GM21381 (cell line): ENCODE data around the gene CREB5.

Source experiments
- ATAC-seq: cut with Tn5 transposase; IDR thresholded peaks from one replicate; pipeline ENCODE4 v1.9.1; 2021; ENCODE audit warnings: mild to moderate bottlenecking, moderate library complexity; ENCODE audit not compliant: unreplicated experiment

CREB5 gene

DNA sequence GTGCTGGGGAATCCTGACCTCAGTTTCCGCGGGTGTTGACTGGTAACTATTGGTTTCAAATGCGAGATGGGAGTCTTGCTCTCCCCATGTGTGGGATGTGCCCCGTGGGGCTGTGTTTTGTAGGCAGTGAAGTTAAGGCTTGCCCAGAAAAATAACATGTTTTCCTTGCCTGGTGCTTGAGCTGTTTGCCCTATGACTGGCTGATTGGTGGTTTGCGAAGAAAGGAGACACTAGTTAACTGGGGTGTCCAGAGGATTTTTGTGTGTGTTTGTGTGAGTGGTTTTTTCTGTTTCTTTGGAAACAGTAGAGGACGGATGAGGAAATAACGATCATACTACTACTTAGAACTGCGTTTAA is 61.9 kb downstream of the CREB5 start:
- no peak for ATAC-seq

DNA sequence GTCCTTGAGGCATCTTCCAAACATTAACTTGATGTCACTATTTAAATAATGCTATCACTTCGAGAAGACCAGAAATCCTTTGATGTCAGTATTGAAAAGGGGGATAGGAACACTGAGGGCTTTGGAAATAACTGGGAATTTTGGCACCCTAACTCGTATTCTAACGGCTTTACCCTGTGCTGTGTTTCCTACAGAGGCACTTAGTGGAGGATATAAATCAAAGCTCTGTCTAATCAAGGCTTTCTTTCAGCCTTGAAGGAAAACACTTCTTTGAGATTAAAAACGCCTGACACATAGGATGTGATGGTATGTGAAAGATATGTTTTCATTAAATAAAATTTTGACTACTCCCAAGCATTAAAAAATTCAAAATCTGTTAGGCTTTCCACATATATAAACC is 62.3 kb downstream of the CREB5 start:
- no peak for ATAC-seq

DNA sequence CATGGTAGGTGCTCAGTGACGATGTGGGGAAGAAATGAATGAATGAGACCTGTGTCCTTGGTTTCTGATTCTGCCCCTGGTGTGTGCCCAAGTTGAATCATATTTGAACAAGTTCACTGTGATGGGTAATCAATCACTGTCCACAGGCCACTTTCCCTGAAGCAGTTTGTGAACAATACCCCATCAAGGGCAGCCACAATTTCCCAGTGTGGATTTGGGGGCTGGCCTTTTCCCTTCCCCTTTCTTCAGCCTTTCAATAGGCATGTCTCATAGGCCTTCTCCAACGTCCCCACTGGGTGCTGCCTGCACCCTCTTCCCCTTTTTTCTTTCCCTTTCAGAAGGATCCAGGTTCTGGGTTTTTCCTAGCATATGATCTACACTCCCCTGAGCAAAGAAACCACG is 64.7 kb downstream of the CREB5 start:
- no peak for ATAC-seq

DNA sequence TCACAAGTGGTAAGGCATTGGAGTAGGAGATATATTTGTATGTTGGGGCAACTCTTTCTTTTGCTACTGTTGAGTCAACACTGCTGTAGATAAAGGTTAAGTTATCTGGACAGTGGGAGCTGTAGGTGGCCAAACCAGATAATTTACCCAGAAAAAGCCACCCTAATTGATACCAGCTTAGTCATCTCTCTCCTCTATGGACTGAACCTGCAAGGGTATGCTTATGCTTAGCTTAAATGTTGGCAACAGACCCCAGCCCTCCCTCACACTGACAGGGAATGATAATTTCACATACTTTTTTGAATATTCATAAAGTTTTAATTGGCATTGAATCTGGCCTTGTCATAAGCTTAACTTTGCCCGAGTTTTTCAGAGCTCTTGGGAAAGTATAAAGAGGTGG is 66.3 kb downstream of the CREB5 start:
- ATAC-seq = no peak

DNA sequence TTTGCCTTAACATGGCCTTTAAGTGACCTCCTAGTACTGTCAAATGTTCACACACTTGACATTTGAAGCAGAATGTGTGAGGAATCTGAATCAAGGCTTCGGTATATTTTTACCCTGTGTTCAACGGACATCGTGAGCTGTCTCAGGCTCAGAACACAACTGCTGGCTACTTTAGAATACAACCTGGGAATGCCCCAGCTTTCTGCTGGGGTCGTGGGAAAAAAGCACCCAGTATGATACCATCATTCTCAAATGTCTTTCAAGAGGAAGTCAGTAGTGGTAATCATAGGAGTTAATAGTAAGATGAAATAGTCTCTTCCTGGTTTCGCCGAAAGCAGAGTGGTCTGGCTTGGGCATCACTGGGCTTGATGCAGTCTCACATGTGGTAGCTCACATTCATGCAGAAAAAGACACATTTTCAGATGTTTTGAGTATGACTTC is 67.2 kb downstream of the CREB5 start:
- ATAC-seq = peak; percentile 77

DNA sequence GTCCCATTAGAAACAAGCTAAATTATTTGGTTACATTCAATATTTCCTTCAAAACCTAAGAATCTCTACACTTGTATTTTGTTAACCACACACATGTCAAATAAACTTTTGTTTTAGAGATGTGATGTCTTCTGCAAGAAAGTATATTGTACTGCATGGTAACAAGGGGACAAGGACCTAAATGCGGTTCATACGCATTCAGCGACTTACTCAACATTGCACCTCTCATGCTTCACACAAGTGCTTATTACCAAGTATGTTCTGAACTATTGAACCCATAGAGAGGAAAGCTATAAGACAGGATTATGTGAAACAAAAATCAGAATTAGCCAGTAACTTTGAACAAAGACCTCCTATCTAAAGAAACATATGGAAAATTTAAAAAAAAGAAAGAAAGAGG is 68.3 kb downstream of the CREB5 start:
- ATAC-seq = no peak

DNA sequence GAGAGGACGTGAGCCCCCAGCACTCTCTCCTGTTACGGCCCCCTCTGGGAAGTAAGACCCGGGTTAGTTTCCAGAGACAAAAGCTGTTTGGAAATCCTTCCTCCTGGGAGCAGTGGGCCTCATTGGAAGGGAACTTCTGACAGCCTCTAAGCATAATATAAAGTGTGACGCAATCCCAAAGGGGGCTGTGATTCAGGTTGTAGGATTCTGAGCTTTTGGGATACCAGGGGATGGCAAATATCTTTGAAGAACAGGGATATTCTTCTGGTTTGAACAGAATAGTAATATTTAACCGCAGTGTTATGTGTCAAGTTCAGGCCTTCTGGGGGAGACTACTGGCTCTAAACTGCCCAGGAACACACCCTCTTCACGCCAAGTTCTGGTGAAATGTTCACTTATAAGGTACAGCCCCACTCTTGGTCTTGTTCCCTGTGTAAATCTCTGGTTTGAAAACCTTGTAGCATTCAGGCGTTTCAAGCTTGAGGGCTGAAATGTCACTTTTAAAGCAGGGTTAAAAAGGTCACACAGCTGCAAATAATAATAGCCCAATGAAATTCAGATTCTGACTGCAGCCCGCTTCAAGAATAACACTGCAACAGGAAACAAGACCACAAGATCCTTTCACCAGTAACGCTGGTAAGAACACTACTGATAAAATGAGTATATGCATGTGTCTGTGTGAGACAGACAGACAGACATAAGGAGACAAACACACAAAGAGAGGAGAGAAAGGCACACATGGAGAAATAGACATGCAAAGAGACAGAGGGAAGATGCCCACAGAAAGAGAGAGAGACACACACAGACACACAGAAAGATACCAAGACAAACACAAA is 69.0 kb downstream of the CREB5 start:
- peak; percentile 64 for ATAC-seq

DNA sequence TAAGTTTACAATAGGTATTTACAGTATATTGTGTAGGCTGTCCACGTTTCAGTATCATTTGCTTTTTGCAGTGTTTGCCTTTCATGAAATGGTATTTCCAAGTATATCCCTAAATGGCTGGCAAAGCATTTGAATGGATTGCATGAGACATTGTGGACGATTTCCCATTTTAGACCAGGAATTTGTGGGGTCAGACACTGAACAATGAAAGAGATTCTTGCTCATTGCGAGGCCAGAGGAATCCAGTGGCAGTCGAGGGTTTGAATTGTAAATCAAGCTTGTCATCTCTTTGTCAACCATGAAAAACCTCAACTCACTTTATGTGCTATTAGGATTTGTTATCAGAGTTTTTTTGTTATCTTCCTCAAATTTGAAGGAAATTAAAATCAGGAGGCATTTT is 70.8 kb downstream of the CREB5 start:
- no peak for ATAC-seq

DNA sequence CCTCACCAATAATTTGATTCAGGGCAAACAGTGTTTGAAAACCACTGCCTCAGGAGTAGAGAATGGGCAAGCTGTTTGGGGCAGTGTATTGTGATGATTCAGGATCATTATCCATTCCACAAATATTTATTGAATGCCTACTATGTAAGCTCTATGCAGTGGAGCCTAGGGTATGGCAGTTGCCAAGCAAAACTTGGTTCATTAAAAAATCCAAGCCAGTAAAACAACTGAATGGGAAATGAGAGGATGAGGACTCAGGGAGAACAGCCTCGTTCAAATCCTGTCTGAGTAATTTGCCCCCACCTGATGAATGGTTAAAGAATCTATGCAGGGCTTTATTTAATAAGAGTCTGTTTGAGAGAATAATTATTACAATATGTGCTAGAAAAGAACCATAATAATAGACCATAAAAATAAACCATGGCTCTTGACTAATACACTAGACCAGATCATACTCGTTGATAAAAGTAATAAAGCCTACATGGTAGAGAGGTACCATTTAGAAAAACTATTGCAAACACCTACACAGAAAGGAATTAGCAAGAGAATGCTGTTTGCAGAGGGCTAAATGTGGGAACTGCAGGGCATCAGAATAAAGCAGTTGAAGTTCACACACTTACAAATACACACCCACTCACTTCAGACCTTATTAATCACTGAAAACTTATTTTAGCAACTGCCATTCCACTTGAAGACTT is 71.7 kb downstream of the CREB5 start:
- ATAC-seq = no peak

DNA sequence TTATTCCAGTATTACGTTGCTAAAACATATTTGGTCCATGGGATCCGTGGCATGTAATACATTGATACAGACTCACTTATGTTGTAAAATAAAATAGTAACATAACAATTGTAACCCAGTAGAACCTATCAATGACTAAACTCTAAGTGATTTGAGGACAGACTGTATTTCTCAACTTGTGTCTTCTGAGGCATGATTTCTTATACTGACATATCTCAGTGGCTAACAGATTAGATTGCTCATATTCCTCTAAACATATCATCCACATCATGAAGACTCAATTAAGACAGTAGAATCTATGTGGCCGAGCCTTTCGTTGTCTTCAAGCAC is 72.3 kb downstream of the CREB5 start:
- ATAC-seq = no peak

DNA sequence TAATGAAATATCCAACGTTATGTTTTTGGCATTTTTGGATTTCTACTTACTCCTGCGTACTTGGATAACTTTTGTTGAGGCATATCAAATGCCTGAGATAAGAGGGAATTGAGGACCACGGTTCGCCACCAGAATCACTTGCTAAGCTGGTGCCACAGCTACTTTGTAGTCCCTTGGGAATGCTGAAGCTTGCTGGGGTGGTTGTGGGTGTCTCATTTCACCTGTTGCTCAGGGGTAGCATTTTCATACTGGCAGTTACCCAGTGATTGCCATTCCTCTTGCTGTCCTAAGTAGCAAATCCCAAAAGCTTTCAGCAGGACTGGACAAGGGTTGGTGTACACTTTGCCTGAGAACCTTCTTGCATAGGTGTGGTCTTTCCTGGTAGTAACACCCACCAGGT is 75.2 kb downstream of the CREB5 start:
- no peak for ATAC-seq

DNA sequence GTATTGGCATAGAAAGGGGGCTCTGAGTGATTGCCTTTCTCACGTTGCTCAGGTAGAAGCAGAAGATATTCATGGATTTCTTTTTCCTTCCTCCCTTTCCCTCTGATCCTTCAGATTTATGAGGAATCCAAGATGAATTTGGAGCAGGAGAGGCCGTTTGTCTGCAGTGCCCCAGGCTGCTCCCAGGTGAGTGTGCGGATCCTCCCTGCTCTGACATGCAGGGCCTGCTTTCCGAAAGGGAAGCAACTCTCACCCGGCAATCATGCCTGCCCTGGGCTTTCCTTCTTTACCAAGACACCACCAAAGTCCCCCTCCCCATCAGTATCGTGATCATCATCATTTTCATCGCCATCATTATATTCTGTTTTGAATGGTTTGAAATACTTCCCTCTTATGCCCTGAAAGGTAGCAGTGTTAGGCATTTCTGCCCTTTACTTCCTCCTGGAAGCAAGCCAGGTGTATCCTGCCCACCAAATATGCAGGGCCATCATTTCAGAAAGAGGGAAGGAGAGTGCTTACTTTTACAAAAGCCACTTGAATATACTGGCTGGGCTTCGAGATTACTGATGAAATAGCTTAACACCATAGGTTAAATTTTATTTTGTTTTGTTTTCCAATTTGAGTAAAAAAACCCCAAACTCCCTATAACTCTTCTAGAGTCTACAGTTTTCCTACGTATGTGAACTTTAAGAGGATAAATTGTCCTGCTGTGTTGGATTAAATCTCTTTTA is 75.9 kb downstream of the CREB5 start:
- ATAC-seq = no peak

DNA sequence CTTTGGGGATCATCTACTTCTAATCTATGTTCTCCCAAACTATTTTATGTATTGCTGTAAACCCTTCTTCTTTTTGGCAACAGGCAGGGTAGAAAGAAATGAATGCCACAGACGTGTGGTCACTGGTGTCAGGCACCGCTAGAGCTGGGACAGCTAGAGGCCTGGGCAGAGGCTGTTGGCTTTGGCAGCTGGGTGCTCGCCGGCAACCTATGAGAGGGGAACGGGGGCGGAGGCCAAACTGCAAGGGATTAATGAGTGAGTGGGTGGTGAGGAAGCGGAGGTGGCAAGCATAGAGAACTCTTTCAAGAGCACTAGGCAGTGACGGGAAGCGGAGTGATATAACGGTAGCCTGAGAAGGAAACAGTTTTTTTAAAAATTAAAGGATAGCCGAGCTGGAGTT is 78.5 kb downstream of the CREB5 start:
- no peak for ATAC-seq

DNA sequence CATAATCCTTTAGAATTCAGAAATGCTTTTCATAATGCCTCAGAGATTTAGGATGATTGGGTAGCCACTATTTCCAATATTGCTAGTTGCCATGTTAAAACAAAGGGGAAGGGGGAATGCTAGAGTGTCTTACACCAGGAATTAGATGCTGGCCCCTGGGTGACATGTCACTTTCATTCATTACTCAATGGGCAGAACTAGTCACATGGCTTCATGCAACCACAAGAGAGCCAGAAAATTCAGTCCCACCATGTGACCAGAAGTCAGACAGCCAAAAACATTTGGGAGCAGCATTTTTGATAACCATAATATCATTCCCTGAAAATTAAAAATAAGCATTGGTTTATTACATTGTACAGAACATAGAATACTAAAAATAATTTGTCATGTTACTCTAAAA is 81.2 kb downstream of the CREB5 start:
- ATAC-seq = no peak

DNA sequence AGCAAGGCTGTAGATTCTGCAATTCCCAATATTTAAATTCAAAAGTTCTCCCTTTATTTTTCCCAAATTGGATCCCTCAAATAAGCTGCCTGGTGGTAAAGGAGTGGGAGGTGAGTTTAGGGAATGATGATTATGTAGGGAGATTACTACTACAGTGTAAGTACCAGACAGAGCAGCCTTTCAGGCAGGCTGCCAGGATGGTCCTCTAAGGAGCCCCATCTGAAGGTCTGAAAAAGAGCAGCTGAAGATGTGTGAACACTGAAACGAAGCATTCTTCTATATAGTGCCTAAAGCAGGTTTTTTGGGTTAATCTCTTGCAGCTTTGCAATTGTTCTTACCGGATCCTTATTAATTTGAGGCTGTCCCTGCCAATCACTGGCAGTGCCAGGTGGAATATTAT is 84.7 kb downstream of the CREB5 start:
- ATAC-seq = no peak

DNA sequence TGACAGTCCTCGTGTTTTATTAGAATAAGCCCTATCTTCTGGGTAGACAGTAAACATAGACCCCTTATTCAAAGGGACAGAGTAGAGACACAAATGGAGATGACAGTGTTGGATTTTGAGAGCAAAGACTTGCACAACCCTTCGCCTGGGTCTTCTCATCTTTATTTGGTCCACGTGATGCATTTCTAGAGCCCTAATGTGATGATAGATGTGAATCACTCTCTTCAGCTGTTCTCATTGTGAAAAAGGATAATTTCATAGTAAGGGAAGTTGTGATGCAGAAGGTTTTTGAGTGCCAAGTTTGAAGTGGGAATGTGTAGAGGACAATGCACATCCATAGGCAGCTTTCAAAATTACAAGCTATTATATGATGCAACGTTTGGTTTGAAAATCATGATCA is 86.3 kb downstream of the CREB5 start:
- ATAC-seq = no peak

DNA sequence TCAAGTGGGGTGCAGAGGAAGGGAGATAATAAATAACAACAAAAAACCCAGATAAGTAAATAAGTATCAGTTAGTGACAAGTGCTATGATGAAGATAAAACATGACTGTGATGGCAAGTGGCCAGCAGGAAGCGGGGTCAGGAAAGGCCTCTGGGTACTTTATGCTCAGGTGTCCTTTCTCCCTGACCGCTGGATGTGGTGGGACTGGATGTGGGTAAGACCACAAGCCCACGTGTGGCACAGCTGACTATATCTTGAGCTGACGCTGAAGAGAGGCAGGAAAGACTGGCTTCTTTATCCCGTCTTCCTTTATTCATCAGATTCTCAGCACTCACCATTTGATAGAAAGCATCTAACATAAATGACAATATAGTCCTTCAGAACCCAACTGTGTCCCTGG is 87.8 kb downstream of the CREB5 start:
- no peak for ATAC-seq

DNA sequence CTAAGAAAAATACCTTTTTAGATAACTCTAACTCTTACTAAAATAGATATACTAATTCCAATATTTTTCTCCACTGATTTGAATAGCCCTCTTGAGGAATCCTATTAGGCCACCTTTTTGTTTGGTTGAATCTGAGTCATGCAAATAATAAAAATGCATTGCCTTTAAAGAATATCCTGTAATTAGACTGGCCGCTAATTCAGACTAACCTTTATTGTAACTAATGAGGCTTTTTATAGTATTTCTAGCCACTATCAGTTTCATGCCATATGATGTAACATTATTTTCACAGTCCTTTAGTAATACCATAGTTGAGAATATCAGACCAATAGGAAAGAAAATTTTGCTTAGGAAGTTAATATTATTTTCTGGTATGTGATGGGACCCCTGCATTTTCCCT is 90.1 kb downstream of the CREB5 start:
- no peak for ATAC-seq

DNA sequence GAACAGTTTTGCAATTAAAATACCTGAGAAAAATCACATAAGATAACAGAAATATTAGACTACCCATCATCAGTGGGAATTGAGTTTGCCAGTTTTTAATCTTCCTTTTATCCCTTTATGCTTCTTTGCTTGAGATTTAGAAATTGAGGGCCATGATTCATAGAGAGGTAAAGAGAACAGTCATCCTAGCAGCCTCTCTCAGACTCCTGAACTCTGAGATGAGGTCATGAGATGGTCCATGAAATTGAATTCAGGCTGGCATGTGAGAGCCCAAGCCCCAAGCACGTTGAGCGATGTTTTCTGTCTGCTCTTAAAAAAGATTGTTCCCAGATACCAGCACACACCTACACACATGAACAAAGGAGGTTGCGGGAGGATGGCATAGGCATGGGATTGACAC is 91.1 kb downstream of the CREB5 start:
- ATAC-seq = no peak

DNA sequence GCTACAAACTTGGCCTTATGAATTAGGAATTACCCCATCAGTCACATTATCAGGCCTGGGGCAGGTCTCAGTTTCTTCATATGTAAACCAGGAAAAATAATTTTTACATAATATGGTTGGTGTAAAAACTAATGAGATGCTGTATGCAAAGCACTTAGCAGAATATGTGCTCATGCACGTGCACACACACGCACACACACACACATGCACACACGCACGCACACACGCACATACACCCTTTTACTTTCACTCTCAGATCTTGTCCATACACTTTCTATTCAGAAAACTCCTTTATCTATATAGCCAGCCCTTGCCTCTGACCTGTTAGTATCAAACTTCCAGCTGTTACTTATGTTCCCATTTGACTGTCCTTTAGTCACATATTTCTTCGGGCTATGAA is 92.7 kb downstream of the CREB5 start:
- ATAC-seq = no peak

DNA sequence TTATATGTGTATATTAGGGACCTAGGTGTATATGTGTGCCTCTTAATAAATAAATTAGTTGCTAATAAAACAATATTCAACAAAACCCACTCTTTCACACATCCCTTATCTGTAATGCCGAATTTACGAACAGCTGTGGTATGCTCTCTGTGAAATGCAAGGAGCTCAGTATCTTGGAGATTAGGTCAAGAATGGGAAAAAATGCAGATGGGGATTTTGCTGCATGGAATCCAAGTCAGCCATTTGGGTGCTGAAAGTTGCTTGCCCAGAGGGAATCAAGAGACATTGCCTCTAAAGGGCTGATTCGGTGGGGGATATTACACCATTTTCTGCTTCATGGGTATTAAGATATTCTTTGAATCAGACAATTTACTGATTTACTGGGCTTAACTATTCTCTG is 93.5 kb downstream of the CREB5 start:
- ATAC-seq = no peak
